Central memory CD8-positive, alpha-beta T cell (primary cell): Measurements from ENCODE around the gene PDCD1.

ENCODE experiments used
- ATAC-seq: fragments of 150-1000 bp; cut with Tn5 transposase; replicated peaks from 2 replicates; pipeline ENCODE4 v1.10.0; 2022; ENCODE audit warnings: mild to moderate bottlenecking, moderate FRiP score, moderate number of reproducible peaks; ENCODE audit not compliant: poor library complexity, severe bottlenecking; ENCODE audit errors: extremely low read depth
- DNase-seq, 2 donors: peaks; one replicate each; pipeline ENCODE4 v3.0.0; 2021; ENCODE audit warnings: low spot score in 2 of 2
- H3K27ac Mint-ChIP-seq: one replicate; pipeline ENCODE4 v1.8.0; 2022; ENCODE audit warnings: low read depth, mild to moderate bottlenecking, moderate library complexity, mixed read lengths
- H3K27me3 Mint-ChIP-seq: one replicate; pipeline ENCODE4 v1.8.0; 2022; ENCODE audit warnings: mixed read lengths
- H3K36me3 Mint-ChIP-seq: one replicate; pipeline ENCODE4 v1.8.0; 2022; ENCODE audit warnings: mild to moderate bottlenecking, moderate library complexity, mixed read lengths; ENCODE audit not compliant: insufficient read depth
- H3K4me1 Mint-ChIP-seq: one replicate; pipeline ENCODE4 v1.8.0; 2022; ENCODE audit warnings: mixed read lengths
- H3K4me3 Mint-ChIP-seq: one replicate; pipeline ENCODE4 v1.8.0; 2022; ENCODE audit warnings: mild to moderate bottlenecking, moderate library complexity, mixed read lengths
- H3K9me3 Mint-ChIP-seq: one replicate; pipeline ENCODE4 v1.8.0; 2022; ENCODE audit warnings: mixed read lengths

Gene PDCD1

GRCh38 chr2:241854342-241855244, 4.1 kb downstream of the PDCD1 start:
- Mint-ChIP-seq H3K36me3 (peaks cover 9% of the 10 kb centered on the region), H3K27ac (no peak overlapping the region), H3K4me3 (peak overlapping the region; percentile 55), H3K4me1 (peaks cover 37% of the 10 kb centered on the region), H3K27me3 (no peaks in the 10 kb centered on the region), H3K9me3 (no peaks in the 10 kb centered on the region)
- ATAC-seq (no peak), DNase-seq (no peak)

- Mint-ChIP-seq H3K4me1 (peaks cover 34% of the 10 kb centered on the region), H3K27me3 (no peaks in the 10 kb centered on the region), H3K36me3 (peaks cover 8% of the 10 kb centered on the region), H3K9me3 (no peaks in the 10 kb centered on the region), H3K4me3 (no peak overlapping the region), H3K27ac (no peak overlapping the region)
- ATAC-seq = no peak
- no peak for DNase-seq
Observed at GRCh38 chr2:241853651-241854341, 4.9 kb downstream of the PDCD1 start.

GRCh38 chr2:241852981-241853631, 5.6 kb downstream of the PDCD1 start:
- Mint-ChIP-seq H3K4me3 (no peak overlapping the region), H3K9me3 (no peaks in the 10 kb centered on the region), H3K4me1 (peaks cover 31% of the 10 kb centered on the region), H3K27ac (no peak overlapping the region), H3K36me3 (peaks cover 8% of the 10 kb centered on the region), H3K27me3 (no peaks in the 10 kb centered on the region)
- no peak for ATAC-seq
- DNase-seq = no peak

- no peaks in the 10 kb centered on the region for H3K27me3 Mint-ChIP-seq
- peaks cover 24% of the 10 kb centered on the region for H3K4me1 Mint-ChIP-seq
- DNase-seq (no peak), ATAC-seq (no peak)
- H3K9me3 Mint-ChIP-seq = no peaks in the 10 kb centered on the region
- no peak overlapping the region for H3K27ac Mint-ChIP-seq
- H3K36me3 Mint-ChIP-seq = peaks cover 7% of the 10 kb centered on the region
- no peak overlapping the region for H3K4me3 Mint-ChIP-seq
Observed at GRCh38 chr2:241852116-241852980, 6.3 kb downstream of the PDCD1 start.

- no peak for ATAC-seq
- no peak for DNase-seq
- H3K9me3 Mint-ChIP-seq = no peaks in the 10 kb centered on the region
- no peaks in the 10 kb centered on the region for H3K27me3 Mint-ChIP-seq
- H3K4me1 Mint-ChIP-seq = peaks cover 19% of the 10 kb centered on the region
- H3K27ac Mint-ChIP-seq = no peak overlapping the region
- H3K4me3 Mint-ChIP-seq = no peak overlapping the region
- H3K36me3 Mint-ChIP-seq = peaks cover 7% of the 10 kb centered on the region
Observed at GRCh38 chr2:241851325-241852115, 7.2 kb downstream of the PDCD1 start.

GRCh38 chr2:241850544-241851324, 8.0 kb downstream of the PDCD1 start:
- Mint-ChIP-seq H3K27me3 (no peaks in the 10 kb centered on the region), H3K4me1 (peaks cover 20% of the 10 kb centered on the region), H3K27ac (no peak overlapping the region), H3K36me3 (peaks cover 9% of the 10 kb centered on the region), H3K4me3 (no peak overlapping the region), H3K9me3 (no peaks in the 10 kb centered on the region)
- ATAC-seq (no peak), DNase-seq (no peak)

GRCh38 chr2:241849616-241850543, 8.8 kb downstream of the PDCD1 start:
- Mint-ChIP-seq H3K36me3 (peaks cover 7% of the 10 kb centered on the region), H3K9me3 (no peaks in the 10 kb centered on the region), H3K27ac (no peak overlapping the region), H3K27me3 (no peaks in the 10 kb centered on the region), H3K4me3 (no peak overlapping the region), H3K4me1 (peaks cover 23% of the 10 kb centered on the region)
- ATAC-seq = no peak
- DNase-seq = no peak

- DNase-seq (no peak), ATAC-seq (no peak)
- Mint-ChIP-seq H3K27ac (no peak overlapping the region), H3K27me3 (no peaks in the 10 kb centered on the region), H3K4me1 (peaks cover 30% of the 10 kb centered on the region), H3K36me3 (peaks cover 12% of the 10 kb centered on the region), H3K9me3 (no peaks in the 10 kb centered on the region), H3K4me3 (no peak overlapping the region)
Observed at GRCh38 chr2:241848761-241849615, 9.7 kb downstream of the PDCD1 start.

GRCh38 chr2:241846406-241846805, 12.3 kb downstream of the PDCD1 start:
- peaks cover 14% of the 10 kb centered on the region for H3K36me3 Mint-ChIP-seq
- H3K9me3 Mint-ChIP-seq = no peaks in the 10 kb centered on the region
- H3K27me3 Mint-ChIP-seq = no peaks in the 10 kb centered on the region
- H3K4me3 Mint-ChIP-seq = peak overlapping the region; percentile 76
- H3K4me1 Mint-ChIP-seq = peaks cover 42% of the 10 kb centered on the region
- no peak for DNase-seq
- H3K27ac Mint-ChIP-seq = peak overlapping the region; percentile 44
- ATAC-seq = no peak
